Large intestine (tissue), 3 donors: ENCODE results near the gene FNBP1L. TPM values are rescaled to one million over a fixed set of nuclear protein-coding genes. Genes with fewer than 3 reads are reported as not detected.
A peak's percentile ranks its signal among the peaks of the same experiment; 100 is the strongest.
"Not testable (repeated sequence)": the region's sequence is repeated elsewhere in the genome, so short reads cannot be mapped to it uniquely, and the experiment has no call there.

Experiments used
- DNase-seq, 2 donors: peaks; one replicate each; pipeline versions ENCODE4 v3.0.0 to v3.0.0-alpha.2; 2013
- H3K27ac ChIP-seq: one replicate; pipeline ENCODE4 v1.5.1; 2013; ENCODE audit warnings: low read length
- H3K27me3 ChIP-seq: 2 replicates; pipeline ENCODE4 v1.6.1; 2013; ENCODE audit warnings: low read length; ENCODE audit not compliant: control insufficient read depth, insufficient read depth
- H3K36me3 ChIP-seq: 2 replicates; pipeline ENCODE4 v1.6.1; 2013; ENCODE audit warnings: low read length; ENCODE audit not compliant: control insufficient read depth, insufficient read depth
- H3K4me1 ChIP-seq: one replicate; pipeline ENCODE4 v1.6.1; 2013; ENCODE audit warnings: low read length; ENCODE audit not compliant: control insufficient read depth, insufficient read depth
- H3K4me3 ChIP-seq: one replicate; pipeline ENCODE4 v1.5.1; 2013; ENCODE audit warnings: low read length
- H3K9me3 ChIP-seq: one replicate; pipeline ENCODE4 v1.6.1; 2013; ENCODE audit warnings: mild to moderate bottlenecking, low read depth, low read length, moderate library complexity; ENCODE audit not compliant: control insufficient read depth
- WGBS: methylation state at CpG from one replicate; pipeline ENCODE4 v1.1.5; 2013; ENCODE audit warnings: low lambda C conversion rate; ENCODE audit not compliant: insufficient coverage; 5-methylcytosine and 5-hydroxymethylcytosine counted together
- polyA plus RNA-seq: library from polyadenylated mRNA; unstranded; fragments of 120-200 nt; gene quantifications from one replicate; pipeline ENCODE4 v1.2.1, GENCODE V29; 2013

FNBP1L gene
- polyA plus RNA-seq, 1 donor = 79.5 TPM

DNA sequence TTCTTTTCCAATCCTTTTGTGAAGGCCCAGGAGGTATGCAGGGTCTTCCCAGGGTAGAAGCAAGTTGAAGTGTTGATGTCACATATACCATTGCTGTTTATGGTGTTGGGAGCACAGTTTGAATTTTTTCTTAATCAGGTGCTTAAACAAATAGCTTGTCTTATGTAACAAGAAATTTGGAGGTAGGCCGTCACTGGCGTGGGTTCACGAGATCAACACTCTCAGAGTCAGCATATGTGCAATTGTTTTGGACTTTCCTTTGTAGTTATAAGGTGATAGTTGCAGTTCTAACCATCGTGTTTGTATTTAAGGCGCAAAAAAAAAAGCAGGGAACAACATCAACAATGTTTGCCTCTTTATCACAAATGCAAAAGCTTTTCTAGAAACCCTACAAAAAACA lies 13.3 kb downstream of the FNBP1L start:
- H3K27ac ChIP-seq = no peak overlapping the region
- H3K9me3 ChIP-seq = no peaks in the 10 kb centered on the region
- no peak for DNase-seq
- no peaks in the 10 kb centered on the region for H3K27me3 ChIP-seq
- H3K36me3 ChIP-seq = peaks cover 5% of the 10 kb centered on the region
- WGBS = 96% methylated on average over 4 of the region's 5 CpGs
- no peaks in the 10 kb centered on the region for H3K4me1 ChIP-seq
- no peak overlapping the region for H3K4me3 ChIP-seq

DNA sequence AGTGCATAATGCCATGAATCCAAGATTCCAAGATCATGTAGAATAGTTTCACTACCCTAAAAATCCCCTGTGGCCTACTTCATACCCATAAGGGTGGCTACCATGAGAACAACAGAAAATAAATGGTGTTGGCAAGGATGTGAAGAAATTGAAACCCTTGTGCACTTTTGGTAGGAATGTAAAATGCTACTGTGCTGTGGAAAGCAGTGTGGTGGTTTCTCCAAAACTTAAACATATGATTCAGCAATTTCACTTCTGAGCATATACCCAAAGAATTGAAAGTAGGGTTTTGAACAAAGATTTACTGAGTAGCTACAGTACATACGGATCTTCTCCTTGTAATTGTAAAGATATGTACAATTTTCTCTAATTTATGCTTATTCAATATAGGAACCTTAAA lies 16.0 kb downstream of the FNBP1L start:
- Histone ChIP-seq H3K36me3 (no peaks in the 10 kb centered on the region), H3K4me1 (no peaks in the 10 kb centered on the region), H3K4me3 (no peak overlapping the region), H3K9me3 (peaks cover 4% of the 10 kb centered on the region), H3K27ac (no peak overlapping the region), H3K27me3 (no peaks in the 10 kb centered on the region)
- DNase-seq = no peak
- WGBS = 86% methylated on average over 1 of the region's 1 CpG

GRCh38 chr1:93465371-93466082 lies 17.6 kb downstream of the FNBP1L start:
- not testable (repeated sequence) for H3K36me3 ChIP-seq

DNA sequence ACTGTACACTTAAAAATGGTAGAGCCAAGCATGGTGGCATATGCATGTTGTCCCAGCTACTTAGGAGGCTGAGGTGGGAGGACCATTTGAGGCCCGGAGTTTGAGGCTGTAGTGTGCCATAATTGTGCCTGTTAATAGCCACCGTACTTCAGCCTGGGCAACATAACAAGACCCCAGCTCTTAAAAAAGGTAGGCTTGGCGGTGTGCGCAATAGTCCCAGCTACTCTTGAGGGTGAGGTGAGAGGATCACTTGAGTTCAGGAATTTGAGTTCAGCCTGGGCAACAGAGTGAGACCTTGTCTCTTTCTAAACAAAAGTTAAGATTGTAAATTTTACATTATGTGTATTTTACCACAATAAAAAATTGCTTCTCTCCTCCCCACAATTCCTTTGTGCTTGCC lies 19.7 kb downstream of the FNBP1L start:
- peaks cover 4% of the 10 kb centered on the region for H3K9me3 ChIP-seq
- H3K27ac ChIP-seq = no peak overlapping the region
- H3K27me3 ChIP-seq = no peaks in the 10 kb centered on the region
- no peaks in the 10 kb centered on the region for H3K36me3 ChIP-seq
- WGBS = no CpG with 5 or more reads among the region's 4 CpGs
- no peak for DNase-seq
- no peaks in the 10 kb centered on the region for H3K4me1 ChIP-seq
- no peak overlapping the region for H3K4me3 ChIP-seq

More at GRCh38 chr1:93465371-93466082, 17.6 kb downstream of the FNBP1L start:
- not testable (repeated sequence) for H3K27me3 ChIP-seq, H3K4me3 ChIP-seq, H3K4me1 ChIP-seq, H3K27ac ChIP-seq, H3K9me3 ChIP-seq, DNase-seq
- WGBS = no CpG with 5 or more reads among the region's 6 CpGs

DNA sequence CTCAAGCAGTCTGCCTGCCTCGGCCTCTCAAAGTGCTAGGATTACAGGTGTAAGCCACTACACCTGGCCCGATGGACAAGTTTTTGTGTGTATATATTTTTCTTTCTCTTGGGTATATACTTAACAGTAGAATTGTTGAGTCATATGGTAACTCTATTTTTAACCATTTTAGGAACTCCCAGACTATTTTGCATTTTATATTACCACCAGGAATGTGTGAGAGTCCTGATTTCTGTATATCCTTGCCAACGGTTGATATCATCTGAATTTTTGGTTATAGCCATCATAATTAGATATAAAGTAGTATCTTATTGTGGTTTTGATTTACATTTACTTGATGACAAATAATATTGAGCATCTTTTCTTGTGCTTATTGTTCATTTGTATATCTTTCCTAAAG lies 20.7 kb downstream of the FNBP1L start:
- WGBS = 100% methylated on average over 1 of the region's 3 CpGs
- Histone ChIP-seq H3K4me3 (no peak overlapping the region), H3K4me1 (no peaks in the 10 kb centered on the region), H3K27ac (no peak overlapping the region), H3K9me3 (peaks cover 4% of the 10 kb centered on the region), H3K36me3 (no peaks in the 10 kb centered on the region), H3K27me3 (no peaks in the 10 kb centered on the region)
- DNase-seq = no peak

DNA sequence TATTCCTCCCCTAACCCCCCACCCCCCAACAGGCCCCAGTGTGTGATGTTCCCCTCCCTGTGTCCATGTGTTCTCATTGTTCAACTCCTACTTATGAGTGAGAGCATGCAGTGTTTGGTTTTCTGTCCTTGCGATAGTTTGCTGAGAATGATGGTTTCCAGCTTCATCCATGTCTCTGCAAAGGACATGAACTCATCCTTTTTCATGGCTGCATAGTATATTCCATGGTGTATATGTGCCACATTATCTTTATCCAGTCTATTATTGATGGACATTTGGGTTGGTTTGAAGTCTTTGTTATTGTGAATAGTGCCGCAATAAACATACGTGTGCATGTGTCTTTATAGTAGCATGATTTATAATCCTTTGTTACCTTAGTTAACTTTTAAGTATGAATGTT lies 21.3 kb downstream of the FNBP1L start:
- not testable (repeated sequence) for H3K9me3 ChIP-seq, H3K27me3 ChIP-seq, DNase-seq, H3K4me3 ChIP-seq, H3K36me3 ChIP-seq, H3K27ac ChIP-seq, H3K4me1 ChIP-seq
- WGBS = 100% methylated on average over 2 of the region's 3 CpGs

DNA sequence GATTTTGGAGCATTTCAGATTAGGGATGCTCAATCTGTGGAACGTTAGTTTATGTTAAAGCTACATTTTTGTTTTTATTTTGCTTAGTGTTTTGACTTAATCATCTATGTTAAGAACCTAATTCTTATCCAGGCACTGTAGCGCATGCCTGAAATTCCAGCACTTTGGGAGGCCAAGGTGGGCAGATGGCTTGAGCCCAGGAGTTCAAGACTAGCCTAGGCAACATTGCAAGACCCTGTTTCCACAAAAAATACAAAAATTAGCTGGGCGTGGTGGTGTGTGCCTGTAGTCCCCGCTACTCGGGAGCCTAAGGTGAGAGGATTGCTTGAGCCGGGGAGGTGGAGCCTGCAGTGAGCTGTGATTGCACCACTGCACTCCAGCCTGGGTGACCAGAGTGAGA lies 23.4 kb downstream of the FNBP1L start:
- no peak for DNase-seq
- H3K27me3 ChIP-seq = no peaks in the 10 kb centered on the region
- 80% methylated on average over 1 of the region's 6 CpGs for WGBS

GRCh38 chr1:93471911-93472310 lies 24.0 kb downstream of the FNBP1L start:
- no peaks in the 10 kb centered on the region for H3K27me3 ChIP-seq
- H3K4me3 ChIP-seq = no peak overlapping the region
- no peak for DNase-seq
- H3K4me1 ChIP-seq = no peaks in the 10 kb centered on the region
- WGBS = 100% methylated on average over 1 of the region's 1 CpG
- no peaks in the 10 kb centered on the region for H3K36me3 ChIP-seq
- no peak overlapping the region for H3K27ac ChIP-seq
- peaks cover 4% of the 10 kb centered on the region for H3K9me3 ChIP-seq

More for the DNA sequence above, 23.4 kb downstream of the FNBP1L start:
- H3K4me3 ChIP-seq = no peak overlapping the region
- no peaks in the 10 kb centered on the region for H3K36me3 ChIP-seq
- H3K9me3 ChIP-seq = peaks cover 4% of the 10 kb centered on the region
- H3K4me1 ChIP-seq = no peaks in the 10 kb centered on the region
- no peak overlapping the region for H3K27ac ChIP-seq

GRCh38 chr1:93474321-93474720 lies 26.4 kb downstream of the FNBP1L start:
- H3K27me3 ChIP-seq = no peaks in the 10 kb centered on the region
- H3K27ac ChIP-seq = no peak overlapping the region
- 20% methylated on average over 1 of the region's 2 CpGs for WGBS

GRCh38 chr1:93475681-93476080 lies 27.8 kb downstream of the FNBP1L start:
- Histone ChIP-seq H3K27me3 (no peaks in the 10 kb centered on the region), H3K4me3 (no peak overlapping the region), H3K9me3 (peaks cover 14% of the 10 kb centered on the region), H3K27ac (no peak overlapping the region), H3K36me3 (no peaks in the 10 kb centered on the region), H3K4me1 (no peaks in the 10 kb centered on the region)
- no peak for DNase-seq
- WGBS = no CpG with 5 or more reads among the region's 1 CpG

More at GRCh38 chr1:93474321-93474720, 26.4 kb downstream of the FNBP1L start:
- H3K4me1 ChIP-seq = no peaks in the 10 kb centered on the region
- no peaks in the 10 kb centered on the region for H3K36me3 ChIP-seq
- H3K4me3 ChIP-seq = no peak overlapping the region
- no peak for DNase-seq
- H3K9me3 ChIP-seq = peaks cover 11% of the 10 kb centered on the region

GRCh38 chr1:93479133-93479745 lies 31.3 kb downstream of the FNBP1L start:
- 77% methylated on average over 4 of the region's 8 CpGs for WGBS
- DNase-seq = peak in 1 of 2 donors; percentile 12

More at GRCh38 chr1:93479133-93479745, 31.3 kb downstream of the FNBP1L start:
- H3K27ac ChIP-seq, H3K4me3 ChIP-seq, H3K27me3 ChIP-seq, H3K36me3 ChIP-seq, H3K4me1 ChIP-seq: not testable (repeated sequence)
- H3K9me3 ChIP-seq = peaks cover 14% of the 10 kb centered on the region
